ENCODE measurements around the gene ZNF416.

Gene ZNF416

DNA sequence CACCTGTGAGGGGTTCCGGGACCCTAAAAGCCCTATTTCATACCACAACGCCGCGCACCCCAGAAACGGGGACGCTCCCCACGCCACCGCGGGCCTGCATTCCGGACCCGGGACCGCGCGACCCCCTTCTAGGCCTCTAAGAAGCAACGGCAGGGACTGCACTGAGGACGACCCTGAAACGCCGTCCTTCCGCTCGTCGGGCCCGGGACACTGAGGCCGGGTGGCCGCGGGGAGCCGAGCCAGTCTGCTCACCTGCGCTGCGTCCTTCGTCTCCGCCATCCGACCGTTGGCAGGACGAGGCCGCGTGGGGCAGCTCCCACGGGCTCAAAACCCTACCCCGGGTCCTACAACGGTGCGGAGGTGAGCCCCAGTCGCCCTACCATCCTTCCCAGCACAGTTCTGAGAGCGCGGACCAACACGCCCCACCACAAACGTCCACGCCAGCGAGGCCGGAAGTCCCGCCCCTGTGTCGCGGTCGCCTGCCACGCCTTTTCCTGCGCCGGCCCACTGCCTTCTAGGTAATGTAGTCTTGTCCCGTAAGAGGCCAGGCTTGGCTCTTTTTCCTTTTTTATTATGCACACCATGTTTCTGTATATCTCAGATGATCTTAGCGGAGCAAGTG is 19.2 kb downstream of the ZNF416 start, which contains the start of gene ZNF550:
Gene ZNF550, minus strand, starts transcription at position 460 of the 622 bp plus-strand sequence. Its CDS starts 181 bp downstream, at position 279.
- in situ Hi-C loops (cut with MboI; ENCODE audit: low sequenced_read_pairs), result no loop called here

DNA sequence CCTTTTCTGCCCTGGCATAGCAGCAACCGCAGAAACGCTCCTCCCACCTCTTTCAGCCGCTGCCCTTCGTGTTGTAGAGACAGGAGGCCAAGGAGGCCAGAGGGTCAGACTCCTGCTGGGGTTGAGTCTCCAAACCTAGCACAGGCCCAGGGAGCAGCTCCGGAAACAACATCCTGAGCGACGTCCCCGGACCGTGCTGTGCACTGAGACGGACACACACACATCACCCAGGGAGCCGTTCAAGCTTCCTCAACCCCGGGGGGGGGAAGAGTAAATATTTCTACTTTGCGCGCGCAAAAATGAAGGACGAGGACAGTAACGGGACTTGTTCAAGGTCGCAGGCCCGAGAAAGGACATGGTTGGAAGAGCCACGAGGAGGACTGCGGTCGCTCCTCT is 19.7 kb downstream of the ZNF416 start:
- in situ Hi-C loops (cut with MboI; ENCODE audit: low sequenced_read_pairs), result no loop called here

DNA sequence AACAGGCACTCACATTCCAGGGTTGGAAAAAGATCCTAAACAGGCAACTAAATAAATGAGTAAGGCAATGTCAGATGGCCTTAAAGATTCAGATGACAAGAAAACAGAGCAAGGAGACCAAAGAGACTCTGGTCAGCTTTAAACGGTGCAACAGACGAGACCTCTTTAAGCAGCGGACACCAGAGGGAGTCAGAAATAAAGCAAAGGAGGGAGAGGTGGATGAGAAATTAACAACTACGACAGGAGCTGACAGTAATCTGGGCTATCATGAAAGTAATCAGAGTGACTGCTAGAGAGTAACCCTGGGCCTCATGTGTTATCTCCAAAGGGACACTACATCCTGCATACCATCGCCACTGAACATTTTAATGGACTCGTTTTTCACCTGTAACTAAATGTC is 20.2 kb downstream of the ZNF416 start:
- in situ Hi-C loops (cut with MboI; ENCODE audit: low sequenced_read_pairs), result no loop called here

DNA sequence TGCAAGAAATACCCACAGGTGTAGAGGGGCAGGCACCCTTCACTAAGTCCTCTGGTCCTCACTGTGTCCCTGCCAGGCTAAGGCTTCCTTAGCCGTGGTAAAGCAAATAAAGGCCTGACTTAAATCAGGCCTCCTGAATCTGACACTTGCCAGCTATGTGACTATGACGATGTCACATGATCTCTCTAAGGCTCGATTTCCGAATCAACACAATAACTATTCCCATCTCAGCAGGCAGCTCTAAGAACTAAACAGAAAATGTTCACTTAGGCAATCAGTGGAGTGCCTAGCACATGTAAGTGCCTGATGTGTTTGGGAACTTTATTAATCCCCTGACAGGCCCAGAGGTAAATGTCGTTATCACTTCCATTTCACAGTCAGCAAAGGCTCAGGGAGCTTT is 21.1 kb downstream of the ZNF416 start:
- in situ Hi-C loops (cut with MboI; ENCODE audit: low sequenced_read_pairs), result no loop called here

DNA sequence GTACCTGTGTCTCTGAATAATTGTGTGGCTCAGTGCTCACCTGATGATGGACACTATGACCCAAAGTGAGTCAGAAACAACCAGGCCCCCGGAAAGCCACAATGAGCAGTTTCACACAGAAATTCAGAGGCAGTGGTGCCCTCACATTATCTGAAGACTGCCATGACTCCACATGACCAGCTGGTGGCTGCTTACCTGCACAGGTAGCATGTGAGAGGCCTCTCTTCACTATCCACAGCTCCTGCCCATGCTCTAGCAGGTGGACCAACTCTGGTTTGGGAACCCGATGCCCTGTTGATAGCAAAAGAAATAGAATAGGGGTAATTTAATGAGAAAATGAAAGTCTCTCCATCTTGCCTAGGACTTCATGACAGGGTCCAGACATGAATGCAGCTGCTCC is 26.3 kb downstream of the ZNF416 start:
- in situ Hi-C loops (cut with MboI; ENCODE audit: low sequenced_read_pairs), result no loop called here

DNA sequence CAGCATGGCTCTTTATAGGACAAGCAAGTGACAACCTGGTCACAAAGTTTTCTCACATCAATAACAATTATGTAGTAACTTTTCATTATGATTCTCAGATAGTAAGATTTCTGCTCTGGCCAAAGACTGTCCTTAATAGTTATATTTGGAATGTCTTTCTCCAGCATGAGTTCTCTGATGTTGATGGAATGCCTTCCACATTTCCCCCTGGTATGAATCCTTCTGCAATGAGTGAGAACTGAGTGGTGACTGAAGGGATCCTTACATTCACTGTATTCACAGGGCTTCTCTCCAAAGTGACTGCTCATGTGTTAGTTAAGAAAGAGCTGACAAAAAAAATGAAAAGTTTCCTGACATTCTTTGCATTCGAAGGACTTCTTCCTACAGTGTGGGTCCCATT is 32.2 kb downstream of the ZNF416 start:
- in situ Hi-C loops (cut with MboI; ENCODE audit: low sequenced_read_pairs), result no loop called here

DNA sequence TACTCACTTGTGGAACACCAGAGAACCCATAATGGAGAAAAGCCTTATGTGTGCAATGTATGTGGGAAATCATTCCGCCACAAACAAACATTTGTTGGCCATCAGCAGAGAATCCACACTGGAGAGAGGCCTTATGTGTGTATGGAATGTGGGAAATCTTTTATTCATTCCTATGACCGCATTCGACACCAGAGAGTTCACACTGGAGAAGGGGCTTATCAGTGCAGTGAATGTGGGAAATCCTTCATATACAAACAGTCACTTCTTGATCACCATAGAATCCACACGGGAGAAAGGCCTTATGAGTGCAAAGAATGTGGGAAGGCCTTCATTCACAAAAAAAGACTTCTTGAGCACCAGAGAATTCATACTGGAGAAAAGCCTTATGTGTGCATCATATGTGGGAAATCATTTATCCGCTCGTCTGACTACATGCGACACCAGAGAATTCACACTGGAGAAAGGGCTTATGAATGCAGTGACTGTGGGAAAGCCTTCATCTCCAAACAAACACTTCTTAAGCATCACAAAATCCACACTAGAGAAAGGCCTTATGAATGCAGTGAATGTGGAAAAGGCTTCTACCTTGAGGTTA is 40.7 kb downstream of the ZNF416 start:
- in situ Hi-C loops (cut with MboI; ENCODE audit: low sequenced_read_pairs), result no loop called here

DNA sequence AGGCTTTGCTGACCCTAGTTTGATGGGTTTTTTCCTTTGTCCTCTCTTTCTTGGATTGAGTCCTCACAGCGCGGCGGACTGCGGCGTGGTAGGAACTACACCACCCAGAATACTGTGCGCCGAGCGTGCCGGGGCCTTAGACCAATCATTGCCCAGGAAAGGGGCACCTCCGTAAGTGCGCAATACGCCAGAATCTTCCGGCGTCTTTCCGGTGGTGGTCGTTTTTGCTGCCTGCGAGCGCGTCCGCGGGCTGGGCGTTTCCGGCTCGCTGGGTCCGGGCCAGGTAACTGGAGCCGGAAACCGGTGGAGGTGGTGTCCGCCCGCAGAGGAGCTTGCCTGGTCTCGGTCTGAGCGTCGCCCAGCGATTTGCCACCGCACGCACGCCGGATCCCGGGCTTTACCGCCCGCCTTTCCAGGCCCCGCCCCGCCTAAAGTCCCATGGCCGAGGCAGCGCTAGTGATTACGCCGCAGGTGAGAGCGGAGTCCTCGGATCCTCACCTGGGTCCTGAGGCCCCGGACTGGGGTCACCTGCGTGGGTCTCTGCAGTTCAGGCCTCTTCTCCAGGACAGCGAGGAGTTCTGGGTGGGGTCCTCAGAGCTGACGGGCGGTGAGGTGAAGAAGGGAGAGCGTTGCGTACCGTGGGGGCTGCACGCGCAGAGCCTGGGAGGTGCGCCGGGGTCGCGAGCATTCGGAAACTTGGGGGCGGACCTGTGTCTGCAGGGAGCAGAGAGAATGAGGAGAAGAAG is 51.4 kb downstream of the ZNF416 start, which contains the start of gene ZNF549:
Gene ZNF549, plus strand, starts transcription at position 221 of the 746 bp plus-strand sequence. Its CDS starts 218 bp downstream, at position 439.
- in situ Hi-C loops (cut with MboI; ENCODE audit: low sequenced_read_pairs), result no loop called here
